ENCODE measurements around the gene NPTX1.
A peak's percentile ranks its signal among the peaks of the same experiment; 100 is the strongest.

NPTX1 gene

DNA sequence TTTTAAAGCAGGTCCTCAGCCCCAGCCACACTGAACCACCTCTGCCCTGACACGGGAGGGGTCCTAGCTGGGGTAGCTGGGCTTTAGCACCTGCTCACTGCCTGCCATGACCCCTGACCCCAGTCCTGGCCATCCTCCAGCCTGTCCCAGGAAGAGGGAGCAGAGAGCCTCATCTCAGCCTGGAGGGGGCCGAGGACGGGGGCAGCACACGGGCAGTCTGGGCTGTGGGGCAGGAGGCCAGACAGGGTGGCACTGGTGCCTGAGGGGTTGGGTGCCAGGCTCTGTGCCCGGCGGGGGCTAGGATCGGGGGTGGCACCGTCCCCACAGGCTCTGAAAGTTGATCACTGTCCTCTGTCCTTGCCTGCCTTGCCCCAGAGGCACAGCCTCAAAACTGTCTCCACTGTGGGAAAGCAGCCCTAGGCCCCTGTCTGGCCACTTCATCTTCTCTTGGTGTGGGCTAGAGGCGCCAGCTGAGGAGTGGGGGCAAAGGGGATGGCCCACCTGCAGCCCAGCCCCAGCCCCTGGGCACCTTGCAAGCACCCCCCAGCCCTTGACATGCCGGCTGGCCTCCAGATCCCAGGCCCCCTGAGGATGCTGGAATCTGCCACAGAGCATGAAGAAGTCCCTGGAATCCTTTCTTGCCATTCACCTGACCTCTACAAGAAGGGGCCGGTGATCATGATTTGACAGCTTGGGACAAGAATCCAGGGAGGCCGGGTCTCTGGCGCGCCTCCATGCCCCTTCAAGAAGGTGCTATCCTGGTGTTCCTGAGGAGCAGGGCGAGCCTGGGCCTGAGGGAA lies 45.8 kb downstream of the NPTX1 start:
- TF ChIP-seq, protein P1, sequence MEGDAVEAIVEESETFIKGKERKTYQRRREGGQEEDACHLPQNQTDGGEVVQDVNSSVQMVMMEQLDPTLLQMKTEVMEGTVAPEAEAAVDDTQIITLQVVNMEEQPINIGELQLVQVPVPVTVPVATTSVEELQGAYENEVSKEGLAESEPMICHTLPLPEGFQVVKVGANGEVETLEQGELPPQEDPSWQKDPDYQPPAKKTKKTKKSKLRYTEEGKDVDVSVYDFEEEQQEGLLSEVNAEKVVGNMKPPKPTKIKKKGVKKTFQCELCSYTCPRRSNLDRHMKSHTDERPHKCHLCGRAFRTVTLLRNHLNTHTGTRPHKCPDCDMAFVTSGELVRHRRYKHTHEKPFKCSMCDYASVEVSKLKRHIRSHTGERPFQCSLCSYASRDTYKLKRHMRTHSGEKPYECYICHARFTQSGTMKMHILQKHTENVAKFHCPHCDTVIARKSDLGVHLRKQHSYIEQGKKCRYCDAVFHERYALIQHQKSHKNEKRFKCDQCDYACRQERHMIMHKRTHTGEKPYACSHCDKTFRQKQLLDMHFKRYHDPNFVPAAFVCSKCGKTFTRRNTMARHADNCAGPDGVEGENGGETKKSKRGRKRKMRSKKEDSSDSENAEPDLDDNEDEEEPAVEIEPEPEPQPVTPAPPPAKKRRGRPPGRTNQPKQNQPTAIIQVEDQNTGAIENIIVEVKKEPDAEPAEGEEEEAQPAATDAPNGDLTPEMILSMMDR (conservative IDR thresholded peaks at IDR 0.05; ENCODE audit: low read length) = no peak
- no peak for DNase-seq (ENCODE audit: low read depth)
- H3K4me3 ChIP-seq (ENCODE audit: low read length) = no peak overlapping the region

DNA sequence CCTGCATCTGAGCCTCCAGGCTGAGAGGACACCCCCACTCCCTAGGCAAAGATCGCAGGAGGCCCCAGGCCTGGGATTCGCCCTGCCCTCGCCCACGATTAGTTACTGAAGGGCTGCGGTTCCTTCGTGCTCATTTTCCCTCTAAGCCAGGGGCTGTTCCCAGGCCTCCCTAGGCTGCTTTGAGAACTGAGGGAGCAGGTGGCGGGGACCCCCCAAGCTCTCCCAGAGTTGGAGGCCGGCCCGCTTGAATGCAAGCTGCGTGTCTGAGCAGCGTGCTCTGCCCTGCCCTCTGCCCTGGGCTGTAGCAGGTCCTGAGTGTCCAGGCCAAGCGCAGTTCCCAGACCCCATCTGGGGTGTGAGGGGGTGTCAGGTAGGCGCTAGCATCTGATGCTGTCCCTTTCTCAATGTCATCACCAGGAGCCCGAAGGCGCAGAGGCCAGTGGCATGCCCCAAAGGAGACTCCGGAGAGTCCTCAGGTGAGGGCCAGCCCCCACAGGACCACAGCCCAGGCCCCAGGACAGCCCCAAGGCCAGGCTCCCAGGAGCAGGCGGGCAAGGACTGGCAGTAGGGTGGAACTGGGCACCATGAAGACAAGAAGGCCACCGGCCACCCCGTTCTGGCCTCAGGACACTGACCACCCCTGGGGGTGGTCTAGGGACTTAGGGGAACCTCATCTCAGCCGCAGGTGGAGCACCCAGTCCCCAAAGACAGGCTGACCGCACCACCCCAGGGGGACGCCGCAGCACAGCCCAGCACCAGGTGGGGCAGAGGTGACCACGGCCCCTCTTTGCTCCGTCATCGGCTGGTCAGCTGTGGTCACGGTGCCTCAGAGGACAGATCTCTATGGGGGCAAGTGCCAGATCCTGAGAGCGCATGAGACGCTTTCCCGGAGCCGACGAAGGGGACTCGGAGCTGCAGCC lies 46.8 kb downstream of the NPTX1 start:
- no peak overlapping the region for H3K4me3 ChIP-seq (ENCODE audit: low read length)
- TF ChIP-seq, protein P1 (conservative IDR thresholded peaks at IDR 0.05; ENCODE audit: low read length) = no peak
- no peak for DNase-seq (ENCODE audit: low read depth)

DNA sequence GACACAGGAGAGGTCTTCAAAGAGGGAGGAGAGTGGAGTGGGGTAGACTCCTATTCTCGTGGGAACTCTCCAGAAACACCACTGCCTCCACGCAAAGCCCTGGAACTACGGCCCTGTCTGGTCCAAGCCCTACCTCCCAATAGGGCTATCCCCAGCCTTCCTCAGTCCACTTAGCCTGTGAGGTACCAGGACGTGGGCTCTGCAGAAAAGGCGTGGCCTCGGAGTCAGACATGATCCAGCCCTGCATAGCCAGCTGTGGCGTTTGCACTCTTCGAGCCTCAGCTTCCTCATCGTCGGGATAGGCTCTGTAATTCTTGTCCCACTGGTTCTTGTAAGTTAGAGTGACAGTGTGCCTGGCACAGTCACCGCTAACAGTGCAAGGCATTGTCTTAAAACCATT lies 47.6 kb downstream of the NPTX1 start:
- no peak for DNase-seq (ENCODE audit: low read depth)
- H3K4me3 ChIP-seq (ENCODE audit: low read length) = no peak overlapping the region
- TF ChIP-seq, protein P1 (conservative IDR thresholded peaks at IDR 0.05; ENCODE audit: low read length) = no peak

DNA sequence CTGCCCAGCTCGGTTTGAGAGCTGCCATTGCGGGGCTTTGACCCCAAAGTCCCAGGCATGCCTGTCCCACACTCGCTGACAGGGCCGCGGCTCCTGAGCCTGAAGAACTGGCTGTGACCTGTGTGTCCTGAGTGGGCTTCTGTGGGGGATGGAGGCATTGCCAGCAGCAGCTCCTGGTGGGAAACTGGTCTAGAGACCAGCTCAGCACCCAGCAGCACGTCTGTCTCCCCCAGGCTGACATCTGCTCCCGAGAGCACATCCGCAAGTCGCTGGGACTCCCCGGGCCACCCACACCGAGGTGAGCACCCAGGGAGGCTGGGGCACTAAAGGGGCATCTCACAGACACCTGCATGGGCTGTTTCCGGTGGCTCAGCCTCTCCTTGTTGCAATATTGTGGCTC lies 48.0 kb downstream of the NPTX1 start:
- DNase-seq (ENCODE audit: low read depth) = no peak
- no peak overlapping the region for H3K4me3 ChIP-seq (ENCODE audit: low read length)
- TF ChIP-seq, protein P1 (conservative IDR thresholded peaks at IDR 0.05; ENCODE audit: low read length) = no peak

DNA sequence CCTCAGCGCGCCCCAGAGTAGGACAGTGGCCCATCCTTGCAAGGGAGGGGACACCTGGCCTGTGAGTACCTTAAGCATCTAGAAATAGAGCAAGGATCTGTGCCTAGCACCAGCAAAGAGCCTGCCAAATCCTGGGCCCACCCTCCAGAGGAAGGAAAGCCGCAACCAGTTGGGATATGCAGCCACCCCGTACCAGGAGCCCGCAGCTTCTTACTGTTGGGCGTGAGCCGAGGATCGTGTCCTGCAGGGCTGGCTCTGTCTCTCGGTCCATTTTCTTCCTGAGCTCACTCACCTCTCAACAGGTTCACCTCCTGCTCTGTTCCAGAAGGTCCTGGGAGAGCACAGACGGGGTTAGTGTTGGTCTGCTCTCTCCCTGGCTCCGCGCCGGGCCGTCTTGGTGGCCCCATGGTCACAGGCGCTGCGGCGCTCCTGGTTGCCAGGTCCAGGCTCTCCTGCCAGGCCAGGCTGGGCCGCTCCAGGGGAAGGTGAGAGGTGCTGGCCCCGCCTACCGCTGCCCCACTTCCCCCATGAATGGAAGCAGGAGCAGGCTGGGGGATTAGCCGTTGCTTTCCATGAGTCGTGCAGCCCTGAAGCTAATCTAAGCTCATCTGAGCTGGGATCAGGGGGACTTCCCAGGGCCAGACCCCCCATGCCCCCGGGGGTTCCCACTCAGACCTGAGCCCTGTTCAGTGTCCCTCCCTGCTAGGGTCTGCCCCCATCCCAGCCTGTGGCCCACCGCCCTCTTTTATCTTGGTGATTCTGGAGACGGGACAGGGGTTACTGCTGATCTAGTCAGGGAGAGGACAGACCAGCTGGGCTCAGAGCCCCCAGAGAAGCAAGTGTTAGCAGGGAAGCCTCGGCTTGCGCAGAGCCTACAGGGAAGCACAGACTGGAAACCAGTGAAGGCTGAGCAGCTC lies 48.8 kb downstream of the NPTX1 start:
- no peak for DNase-seq (ENCODE audit: low read depth)
- TF ChIP-seq, protein P1 (conservative IDR thresholded peaks at IDR 0.05; ENCODE audit: low read length) = no peak
- H3K4me3 ChIP-seq (ENCODE audit: low read length) = no peak overlapping the region

DNA sequence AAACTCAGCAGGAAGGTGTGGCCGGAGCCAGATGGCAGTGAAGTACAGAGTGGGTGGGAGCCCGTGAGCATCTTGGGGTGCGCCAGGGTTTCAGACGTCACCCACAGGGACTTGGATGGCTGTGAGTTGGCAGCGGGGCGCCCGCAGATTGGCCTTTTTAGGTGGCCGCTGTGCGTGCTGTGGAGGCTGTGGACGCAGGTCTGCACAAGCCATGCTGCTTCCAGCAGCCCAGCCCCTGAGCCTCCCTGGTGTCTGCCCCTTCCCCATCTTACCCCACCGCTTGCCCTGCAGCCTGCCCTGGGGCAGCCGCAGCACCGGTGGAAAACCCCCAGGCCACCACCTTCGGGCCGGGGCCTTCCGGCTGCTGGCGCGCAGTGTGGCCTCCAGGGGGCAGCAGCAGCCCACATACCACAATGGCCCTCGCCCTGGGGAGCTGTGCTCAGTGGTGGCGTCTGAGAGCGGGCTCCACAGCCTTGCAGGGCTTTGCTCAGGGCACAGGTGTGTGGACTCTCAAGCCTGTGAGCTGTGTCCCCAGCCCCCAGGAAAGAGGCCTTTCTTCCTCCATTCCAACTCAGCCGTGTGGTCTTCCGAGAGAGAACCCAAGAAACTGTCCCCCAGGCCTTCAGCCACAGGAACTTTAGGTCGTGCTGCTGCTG lies 49.6 kb downstream of the NPTX1 start:
- TF ChIP-seq, protein P1 (conservative IDR thresholded peaks at IDR 0.05; ENCODE audit: low read length) = peak; percentile 78
- DNase-seq (ENCODE audit: low read depth) = peak; percentile 48
- H3K4me3 ChIP-seq (ENCODE audit: low read length) = no peak overlapping the region
